Ovary (tissue), 3 donors: ENCODE data around the gene STAT1.

Source experiments
- CTCF ChIP-seq, 3 donors: fragments of 450-650 bp in 2 of 3; fragments of 200-600 bp in 1 of 3; IDR thresholded peaks; one replicate each; pipeline versions ENCODE4 v1.5.1 to v1.8.0; 2016 to 2022; ENCODE audit warnings: antibody characterized with exemption in 3 of 3, mild to moderate bottlenecking in 1 of 3
- EP300 ChIP-seq: sonication (generic); formaldehyde crosslinking; IDR thresholded peaks from one replicate; pipeline ENCODE4 v1.6.1; 2017; ENCODE audit warnings: antibody characterized with exemption
- POLR2A ChIP-seq: fragments of 450-650 bp; IDR thresholded peaks from one replicate; pipeline ENCODE4 v1.6.1; 2017; ENCODE audit warnings: antibody characterized with exemption, mild to moderate bottlenecking, moderate library complexity
- donor health status: DM: no; HTN: no; CAD: no.

GRCh38 chr2:190968522-190968921, 45.4 kb downstream of the STAT1 start:
- TF ChIP-seq POLR2A (no peak), CTCF (IDR thresholded peaks at IDR 0.05) (no peak), EP300 (no peak)
